GM19351 (cell line): ENCODE data around the gene THAP4.
A peak's percentile ranks its signal among the peaks of the same experiment; 100 is the strongest.

ENCODE experiments used
- ATAC-seq: cut with Tn5 transposase; IDR thresholded peaks from one replicate; pipeline ENCODE4 v1.9.1; 2021; ENCODE audit warnings: mild to moderate bottlenecking, moderate library complexity; ENCODE audit not compliant: unreplicated experiment

The THAP4 gene

DNA sequence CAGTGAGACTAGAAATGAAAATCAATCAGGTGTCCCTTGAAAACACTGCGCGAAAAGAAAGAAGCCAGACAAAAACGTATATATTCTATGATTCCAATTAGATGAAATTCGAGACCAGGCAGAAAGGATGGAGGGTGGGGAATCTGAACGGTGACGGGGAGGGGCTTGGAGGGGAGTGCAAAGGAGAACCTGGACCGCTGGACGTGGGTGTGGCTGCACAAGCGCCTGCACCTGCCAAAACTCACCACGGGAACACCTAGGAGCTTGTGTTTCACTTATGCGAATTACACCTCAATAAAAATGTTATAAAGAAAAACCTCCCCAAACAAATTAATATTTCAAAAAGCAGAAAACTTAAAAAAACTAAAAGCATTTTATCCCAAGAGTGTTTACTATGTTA lies 21.9 kb downstream of the THAP4 start:
- ATAC-seq, result no peak

DNA sequence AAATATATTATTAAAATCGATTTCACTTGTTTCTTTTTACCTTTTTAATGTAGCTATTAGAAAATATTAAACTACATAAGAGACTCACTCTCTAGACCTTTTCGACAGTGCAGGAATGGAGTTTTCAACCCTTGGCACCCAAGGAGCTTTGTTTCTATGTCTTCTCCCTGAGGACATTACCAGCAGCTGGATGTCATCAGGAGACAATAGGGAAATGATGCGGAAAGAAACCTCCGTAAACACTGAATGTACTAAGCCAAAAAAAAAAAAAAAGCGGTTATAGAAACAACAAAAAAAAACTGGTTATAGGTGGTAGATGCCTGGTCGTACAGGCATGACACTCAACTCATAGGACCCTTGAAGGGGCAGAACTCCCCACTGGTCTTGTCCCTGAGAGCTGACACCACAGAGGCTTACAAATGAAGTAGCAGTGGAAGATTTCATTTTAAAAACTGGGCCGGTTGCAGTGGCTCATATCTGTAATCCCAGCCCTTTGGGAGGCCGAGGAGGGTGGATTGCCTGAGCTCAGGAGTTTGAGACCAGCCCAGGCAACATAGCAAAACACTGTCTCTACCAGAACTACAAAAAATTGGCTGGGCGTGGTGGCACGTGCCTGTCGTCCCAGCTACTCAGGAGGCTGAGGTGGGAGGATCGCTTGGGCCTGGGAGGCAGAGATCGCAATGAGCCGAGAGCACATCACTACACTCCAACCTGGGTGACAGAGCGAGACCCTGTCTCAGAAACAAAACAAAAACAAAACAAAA lies 23.8 kb downstream of the THAP4 start:
- ATAC-seq, result no peak

DNA sequence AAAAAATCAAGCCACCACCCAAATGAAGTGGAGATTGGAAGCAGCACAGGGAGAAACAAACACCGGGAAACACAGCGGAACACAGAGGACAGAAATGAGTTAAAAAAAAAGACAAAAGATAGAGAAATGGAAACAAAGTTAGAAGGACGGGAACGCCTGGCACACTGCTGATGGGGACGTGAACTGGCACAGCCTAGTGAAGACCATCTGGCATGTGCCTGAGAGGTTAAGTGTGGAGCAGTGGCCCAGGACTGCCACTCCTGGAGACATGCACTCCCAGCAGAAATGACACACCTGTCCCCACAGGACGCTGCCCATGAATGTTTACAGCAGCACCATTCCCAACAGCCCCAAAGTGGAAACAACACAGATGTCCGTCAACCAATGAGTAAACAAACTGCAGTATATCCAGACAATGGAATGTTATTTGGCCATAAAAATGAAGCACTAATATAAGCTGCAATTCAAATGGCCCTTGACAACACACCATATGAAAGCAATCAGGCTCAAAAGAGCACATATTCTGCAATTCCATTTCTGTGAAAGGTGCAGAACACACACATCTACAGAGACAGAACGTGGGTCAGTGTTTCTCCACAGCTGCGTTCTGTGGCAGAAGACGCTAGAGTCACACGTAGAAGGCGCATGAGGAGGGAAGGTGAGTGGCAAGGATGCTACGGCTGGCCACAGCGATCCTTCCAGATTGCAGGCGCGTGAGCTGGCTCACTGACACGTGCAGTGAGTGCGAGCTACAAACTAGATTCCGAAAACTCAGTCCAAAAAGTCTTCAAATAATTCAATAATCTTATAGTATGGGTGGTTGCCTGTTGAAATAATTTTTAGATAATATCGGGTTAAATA lies 24.6 kb downstream of the THAP4 start:
- no peak for ATAC-seq

DNA sequence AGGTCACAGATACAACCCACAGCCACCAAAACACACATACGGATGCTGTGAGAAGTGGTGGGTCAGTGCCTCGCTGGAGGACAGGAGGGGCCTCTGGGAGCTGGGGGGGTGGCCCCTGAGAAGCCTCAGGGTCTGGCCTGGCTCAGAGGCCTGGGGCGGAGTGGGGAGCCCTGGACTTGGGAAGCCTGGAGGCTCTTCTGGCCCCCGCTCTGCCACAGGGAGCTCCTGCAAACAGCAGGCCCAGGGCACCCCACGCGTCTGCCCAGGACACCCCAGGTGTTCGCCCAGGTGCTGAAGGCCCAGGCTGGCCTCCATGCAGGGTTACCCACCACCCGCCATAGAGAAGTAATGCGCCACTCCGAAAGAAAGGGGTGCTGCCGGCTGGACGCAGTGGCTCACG lies 25.9 kb downstream of the THAP4 start:
- ATAC-seq, result no peak

DNA sequence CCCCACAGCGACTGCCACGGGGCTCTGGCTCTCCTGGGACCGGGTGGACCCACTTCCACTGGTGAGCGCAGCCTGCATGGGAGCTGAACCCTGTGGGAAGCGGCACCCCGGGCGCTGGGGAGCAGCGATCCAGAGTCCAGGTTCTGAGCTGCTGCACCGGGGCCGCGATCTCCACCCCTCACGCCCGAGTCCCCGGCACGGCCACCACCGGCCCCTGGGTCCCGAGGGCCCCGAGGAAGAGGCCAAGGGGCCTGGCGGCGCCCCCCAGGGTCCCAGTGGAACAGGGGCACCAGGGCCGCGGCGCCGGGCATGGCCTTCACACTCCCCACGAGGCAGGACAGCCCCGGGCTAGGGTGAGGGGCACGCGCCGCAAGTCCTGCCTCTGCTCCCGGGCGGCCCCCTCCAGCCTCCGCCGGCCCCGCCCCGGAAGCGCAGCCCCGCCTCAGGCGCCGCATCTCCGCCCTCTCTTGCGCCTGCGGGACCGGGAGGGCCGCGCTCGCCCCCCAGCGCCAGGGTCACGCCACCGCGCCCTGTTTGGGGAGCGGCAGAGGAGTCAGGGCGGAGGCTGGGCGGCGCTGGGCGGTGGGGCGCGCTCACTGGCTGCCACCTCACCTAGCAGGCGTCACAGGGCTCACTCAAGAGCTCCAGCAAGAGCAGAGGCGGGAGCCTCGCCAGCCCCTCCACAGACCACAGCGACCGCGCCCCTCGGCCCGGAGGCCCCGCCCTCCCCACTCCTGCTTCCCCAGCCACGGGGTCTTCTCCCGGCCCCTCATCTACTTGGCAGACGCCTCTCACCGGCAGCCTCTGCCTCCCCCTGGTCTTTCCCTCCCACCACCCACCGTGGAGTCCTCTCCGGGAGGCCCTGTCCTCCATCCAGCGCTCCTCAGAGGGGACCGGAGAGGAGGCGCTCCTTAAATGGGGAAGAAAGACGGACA lies 26.8 kb downstream of the THAP4 start:
- ATAC-seq, result peak; percentile 96

DNA sequence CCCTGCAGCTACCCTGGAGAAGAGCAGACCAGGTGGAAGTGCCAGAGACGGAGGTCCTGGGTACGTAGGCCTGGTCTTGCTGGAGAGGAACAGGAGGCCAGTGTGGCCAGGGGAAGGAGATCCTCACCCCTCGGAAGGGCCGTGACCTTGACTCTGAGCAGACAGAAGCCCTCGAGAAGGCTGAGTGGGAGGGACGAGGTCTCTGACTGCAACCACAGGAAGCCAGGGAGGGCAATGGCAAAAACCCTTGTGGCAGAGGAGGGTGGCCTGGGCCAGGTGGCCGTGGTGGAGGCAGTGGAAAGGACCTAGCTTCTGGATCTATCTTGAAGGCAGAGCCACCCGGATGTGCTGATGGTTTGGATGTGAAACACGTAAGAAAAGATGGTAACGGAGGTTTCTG lies 28.1 kb downstream of the THAP4 start:
- no peak for ATAC-seq

DNA sequence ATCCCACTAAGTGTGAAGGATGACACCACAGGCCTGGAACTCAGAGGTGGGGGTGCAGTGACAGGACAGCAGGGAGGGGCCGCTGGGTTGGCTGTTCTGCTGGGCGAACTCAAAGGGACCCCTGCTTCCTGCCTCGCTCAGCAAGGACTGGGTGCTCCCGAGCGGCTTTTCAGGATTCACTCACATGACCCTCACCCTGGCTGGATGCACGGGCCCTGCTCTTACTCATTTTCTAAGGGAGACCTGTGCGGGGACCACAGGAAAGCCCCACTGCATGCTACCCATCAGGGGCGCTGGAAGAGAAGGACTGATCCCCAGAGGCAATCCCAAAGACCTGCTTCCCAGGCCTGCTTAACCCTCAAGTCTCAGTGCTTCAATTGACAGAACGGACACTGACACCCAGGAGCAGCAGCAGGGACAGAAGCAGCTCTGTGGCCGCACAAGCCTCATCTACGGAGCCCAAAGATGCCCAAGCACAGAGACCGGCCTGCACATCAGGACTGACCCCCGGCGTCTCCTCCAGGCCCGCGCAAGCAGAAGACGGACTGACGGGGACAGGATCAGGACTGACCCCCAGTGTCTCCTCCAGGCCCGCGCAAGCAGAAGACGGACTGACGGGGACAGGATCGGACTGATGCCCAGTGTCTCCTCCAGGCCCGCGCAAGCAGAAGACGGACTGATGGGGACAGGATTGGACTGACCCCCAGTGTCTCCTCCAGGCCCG lies 29.6 kb downstream of the THAP4 start:
- ATAC-seq, result no peak

DNA sequence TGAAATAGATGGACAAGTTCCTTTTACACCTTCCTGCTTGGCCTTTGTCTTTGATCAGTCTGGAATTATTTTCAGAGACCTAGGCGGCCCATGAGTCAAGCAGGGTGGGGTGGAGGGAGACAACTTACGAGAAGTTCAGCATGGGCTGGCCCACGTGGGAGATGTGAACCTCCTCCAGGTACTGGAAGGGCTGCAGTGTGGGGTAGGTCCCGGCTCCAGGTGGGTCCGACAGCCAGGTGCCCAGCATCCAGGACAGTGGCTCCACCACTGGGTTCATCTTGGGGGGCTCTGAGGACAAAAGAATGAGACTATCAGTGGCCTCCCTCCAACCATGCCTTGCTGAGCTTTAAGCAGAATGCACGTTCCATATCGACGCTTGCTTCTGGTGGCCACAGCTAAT lies 30.8 kb downstream of the THAP4 start:
- no peak for ATAC-seq

DNA sequence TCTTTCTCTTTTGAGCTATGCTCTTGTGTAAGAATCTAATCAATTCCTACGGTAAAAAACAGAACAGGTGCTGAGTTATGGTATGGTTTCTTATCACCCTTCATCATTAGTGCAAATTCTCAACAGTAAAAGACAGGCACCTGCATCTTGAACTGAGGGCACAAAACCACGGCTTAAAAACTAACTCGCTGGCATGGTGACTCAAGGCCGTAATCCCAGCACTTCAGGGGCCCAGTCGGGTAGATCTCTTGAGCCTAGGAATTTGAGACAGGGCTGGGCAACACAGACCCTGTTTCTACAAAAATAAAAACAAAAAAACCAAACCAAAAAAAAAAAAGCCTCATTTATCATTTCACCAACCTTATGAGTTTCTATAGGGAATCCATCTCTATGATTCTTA lies 33.3 kb downstream of the THAP4 start:
- ATAC-seq, result no peak

DNA sequence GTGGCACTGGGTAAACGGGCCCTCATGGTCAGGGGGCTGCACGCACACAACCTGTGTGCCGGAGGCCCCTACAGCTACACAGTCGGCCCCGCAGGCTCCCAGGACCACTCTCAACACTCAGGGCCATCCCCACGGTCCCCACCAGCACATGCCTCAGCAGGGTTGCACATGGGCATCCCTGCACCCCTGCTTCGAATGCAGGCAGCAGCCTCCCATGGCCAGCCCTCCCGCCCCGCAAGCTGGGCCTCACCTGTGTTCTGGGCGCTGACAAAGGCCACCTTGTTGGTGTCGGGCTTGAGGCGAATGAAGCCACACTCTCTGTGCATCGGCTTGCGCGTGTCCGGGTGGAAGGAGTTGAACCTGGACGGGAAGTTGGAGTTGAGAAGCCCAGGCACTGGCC lies 34.2 kb downstream of the THAP4 start:
- no peak for ATAC-seq

DNA sequence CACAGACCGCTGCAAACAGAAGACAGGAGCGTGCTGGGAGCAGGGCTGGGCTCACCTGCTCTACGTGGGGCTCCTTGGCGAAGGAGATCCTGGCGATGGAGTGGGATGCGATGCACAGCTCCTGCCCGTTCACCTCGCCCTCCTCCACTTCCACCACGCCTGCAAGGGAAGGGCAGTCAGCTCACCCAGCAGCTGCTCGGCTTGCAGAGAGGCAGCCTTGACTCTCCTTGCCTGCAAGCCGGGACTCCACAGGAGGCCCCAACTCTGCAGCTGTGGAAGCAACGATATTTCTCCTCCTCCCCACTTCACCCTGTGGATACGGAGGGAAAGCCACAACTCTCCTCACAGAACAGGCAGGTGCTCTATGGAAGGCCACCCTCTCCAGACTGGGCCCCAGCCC lies 35.1 kb downstream of the THAP4 start:
- ATAC-seq, result no peak

DNA sequence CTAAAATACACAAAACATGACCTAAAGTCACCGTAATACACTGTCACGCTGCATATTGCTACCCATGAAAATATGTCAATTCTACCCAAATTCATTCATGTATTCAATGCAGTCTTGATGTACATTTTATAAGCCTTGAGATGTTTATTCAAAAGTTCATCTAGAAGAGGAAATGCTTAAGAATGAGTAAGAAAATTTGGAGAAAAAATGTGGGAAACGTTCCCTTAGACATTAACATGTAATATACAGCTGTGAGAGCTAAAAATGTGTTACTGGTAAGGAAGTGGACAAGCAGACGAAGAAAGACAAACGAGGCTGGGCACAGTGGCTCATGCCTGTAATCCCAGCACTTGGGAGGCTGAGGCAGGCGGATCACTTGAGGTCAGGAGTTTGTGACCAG lies 37.3 kb downstream of the THAP4 start:
- no peak for ATAC-seq

DNA sequence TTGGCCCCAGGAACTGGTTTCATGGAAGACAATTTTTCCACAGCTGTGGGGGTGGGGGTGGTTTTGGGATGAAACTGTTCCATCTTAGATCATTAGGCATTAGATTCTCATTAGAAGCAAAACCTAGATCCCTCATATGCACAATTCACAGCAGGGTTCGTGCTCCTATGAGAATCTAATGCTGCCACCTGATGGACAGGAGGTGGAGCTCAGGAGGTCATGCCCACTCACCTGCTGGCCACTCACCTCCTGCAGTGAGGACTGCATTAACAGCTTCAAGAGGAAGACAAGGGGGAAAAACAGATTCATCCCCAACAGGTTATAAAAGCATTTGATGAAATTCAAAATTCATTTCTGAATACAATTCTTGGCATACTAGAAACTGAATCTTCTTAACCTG lies 38.5 kb downstream of the THAP4 start:
- ATAC-seq, result no peak

DNA sequence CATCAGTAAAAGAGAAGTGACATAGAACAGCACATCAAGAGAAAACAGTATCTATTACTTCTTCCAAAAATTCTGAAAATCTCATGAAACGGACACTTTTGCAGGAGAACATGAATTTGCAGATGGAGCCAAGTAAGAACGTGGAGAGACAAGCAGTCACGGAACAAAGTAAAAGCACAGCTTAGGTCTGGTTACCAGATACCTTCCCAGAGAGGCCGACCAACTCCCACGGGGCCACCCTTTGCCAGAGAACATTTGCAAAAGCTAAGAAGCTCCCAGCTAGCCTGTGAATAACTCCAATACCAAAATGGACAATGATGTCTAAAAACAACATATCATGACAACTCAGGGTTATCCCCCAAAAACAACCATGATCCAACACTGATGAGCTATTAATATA lies 38.9 kb downstream of the THAP4 start:
- ATAC-seq, result no peak

DNA sequence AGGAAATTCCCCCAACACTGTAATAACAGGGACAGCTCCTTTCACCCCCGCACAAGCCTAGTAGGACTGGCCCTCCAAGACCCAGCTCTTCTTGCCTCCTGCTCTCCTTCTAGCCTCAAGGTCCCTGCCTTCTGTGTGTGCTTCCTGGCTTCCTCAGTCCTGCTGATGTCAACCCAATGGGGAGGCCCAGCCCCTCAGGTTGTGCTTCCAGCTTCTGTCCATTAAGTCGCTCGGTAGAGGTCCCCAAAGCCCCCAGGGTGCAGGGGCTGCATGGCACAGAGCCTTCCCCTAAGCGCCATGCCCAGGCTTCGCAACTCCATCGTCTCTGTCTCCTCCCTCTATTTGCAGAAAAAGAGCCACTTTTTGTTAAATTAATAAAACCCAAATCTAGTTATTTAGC lies 39.4 kb downstream of the THAP4 start:
- no peak for ATAC-seq

DNA sequence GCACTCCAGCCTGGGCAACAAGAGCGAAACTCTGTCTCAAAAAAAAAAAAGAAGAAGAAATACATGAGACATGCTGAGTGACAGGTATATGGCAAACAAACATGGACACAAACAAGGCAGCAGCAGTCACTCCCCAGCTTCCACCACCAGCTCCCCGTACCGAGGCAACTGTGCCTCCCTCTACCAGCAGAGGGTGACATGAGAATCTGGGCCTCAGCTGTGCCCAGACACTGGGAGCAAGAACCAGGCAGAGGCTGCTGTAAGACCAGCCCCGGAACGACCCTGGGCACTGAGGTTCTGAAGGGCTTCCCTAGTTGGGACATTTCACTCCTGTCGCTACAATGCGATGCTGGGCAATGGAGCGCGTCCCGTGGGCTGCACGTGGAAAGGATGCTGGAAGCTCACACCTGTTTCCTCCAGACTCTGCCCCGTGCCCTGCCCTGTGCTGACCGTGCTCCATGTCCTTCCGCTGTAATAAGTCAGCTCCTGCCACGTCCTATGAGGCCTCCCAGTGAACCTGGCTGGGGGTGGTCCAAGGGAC lies 41.3 kb downstream of the THAP4 start:
- no peak for ATAC-seq

DNA sequence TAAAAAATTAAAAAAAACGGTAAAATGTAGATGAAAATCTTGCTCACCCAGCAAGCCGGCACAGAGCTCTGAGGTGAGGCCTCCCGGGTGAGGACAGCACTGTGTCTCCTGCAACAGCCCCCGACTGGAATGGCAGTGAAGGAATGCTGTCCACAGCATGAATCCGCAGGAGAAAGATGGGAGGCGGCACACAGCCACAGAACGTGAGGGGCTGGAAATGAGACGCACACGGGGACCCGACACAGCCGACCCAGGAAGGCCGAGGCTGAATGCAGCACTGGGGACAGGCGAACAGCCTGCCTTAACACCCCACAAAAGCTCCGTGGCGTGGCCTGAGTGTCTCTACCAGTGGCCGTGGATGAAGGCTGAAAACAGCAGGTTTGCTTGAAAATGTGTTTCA lies 43.7 kb downstream of the THAP4 start:
- ATAC-seq, result no peak

DNA sequence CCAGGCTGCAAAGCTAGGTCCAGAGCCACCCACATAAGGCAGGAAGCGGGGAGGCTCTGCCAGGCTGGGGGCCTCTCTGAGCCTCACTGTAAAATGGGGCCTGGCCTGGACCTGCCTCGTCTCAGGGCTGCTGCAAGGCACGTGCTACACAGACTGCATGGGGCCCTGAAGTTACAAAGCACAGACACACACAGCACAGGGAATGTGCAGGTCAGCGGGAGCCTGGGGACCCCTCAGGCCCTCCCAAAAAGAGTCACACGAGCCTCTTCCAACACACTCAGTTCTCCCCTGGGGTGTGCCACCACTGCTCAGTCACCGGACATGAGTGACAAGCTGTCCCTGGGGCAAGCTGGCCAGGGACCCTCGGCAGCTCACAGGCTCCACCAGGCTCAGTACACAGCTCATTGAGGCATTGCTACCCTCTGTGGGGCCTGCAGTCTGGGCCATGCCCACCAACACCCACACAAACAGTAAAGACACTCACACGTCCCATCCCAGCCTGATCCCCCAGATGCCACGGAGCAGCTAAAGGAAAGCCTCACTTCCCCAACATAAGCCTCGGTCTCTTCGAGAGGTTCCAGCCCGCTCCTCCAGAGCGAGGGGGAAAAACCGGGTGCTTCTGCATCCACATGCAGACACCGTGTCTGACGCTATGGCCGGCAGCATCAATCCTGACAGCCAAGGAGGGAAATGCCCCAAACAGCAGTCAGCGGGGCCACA lies 44.7 kb downstream of the THAP4 start:
- no peak for ATAC-seq
